ENCODE data around the gene QRICH1. TPM values are rescaled to one million over a fixed set of nuclear protein-coding genes. Genes with fewer than 3 reads are reported as not detected.

The QRICH1 gene
- total RNA-seq, 1 experiment from 2014 or later = 151 TPM

DNA sequence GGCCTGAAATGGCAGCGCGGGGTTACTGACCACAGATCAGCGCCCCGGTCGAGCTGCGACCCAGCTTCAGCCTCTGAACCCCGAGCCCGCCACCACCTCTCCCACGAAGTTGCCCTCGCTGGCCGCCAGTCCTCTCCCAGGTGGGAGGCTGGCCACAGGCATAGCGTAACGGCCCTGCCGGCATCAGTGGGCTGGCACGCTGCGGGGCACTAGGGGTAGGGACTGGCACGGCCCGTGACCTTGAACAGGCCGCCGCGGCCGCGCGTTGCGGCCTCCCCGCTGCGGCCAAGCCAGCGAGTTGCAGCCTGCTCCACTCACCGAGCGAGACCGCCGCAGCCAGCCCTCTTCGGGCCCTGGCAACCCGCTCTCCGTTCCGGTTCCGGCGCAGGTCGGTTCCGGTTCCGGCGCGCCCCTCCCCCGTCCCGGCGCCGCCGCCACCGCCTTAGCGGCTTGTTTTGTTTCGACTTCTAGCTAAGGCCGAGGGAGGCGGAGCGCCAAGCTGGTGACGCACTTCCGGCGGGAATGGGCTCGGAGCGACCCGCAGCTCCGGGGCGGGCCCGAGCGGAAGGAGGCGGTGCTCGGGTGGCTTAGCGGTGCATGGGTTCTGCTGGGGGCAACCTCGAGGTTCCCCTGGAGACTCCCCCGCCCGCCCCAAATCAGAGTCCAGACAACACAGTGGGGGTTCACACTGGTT is 26.7 kb upstream of the QRICH1 start, which contains the start of gene USP19:
Gene USP19, minus strand, starts transcription at position 386 of the 694 bp plus-strand sequence. CDS start 1,678 bp downstream, outside the sequence.
- H3K18ac ChIP-seq (ENCODE audit: insufficient read length, low read depth, low read length) = peak within 1 kb of the TSS; percentile 59
- H3K9ac ChIP-seq (ENCODE audit: extremely low read depth, insufficient read length, low read length) = peak within 1 kb of the TSS; percentile 80
- H4K5ac ChIP-seq (ENCODE audit: insufficient read length, low read depth, low read length) = no peak within 1 kb of the TSS
- H3K9me3 ChIP-seq (ENCODE audit: control insufficient read depth, low read depth, low read length) = no peaks in the 10 kb centered on the region
- H3K27ac ChIP-seq (ENCODE audit: insufficient read length, low read depth, low read length) = peak within 1 kb of the TSS; percentile 4
- H4K8ac ChIP-seq (replicated peaks; ENCODE audit: insufficient read length, low read depth, low read length) = no peak within 1 kb of the TSS
- H3T11ph ChIP-seq (ENCODE audit: low read length) = no peak within 1 kb of the TSS
- H2BK12ac ChIP-seq (ENCODE audit: insufficient read length, low read depth, low read length) = no peak within 1 kb of the TSS
- H3K27ac Mint-ChIP-seq = peak within 1 kb of the TSS; percentile 77 to 94 (median 84)
- H3K23ac ChIP-seq (ENCODE audit: insufficient read length, low read depth, low read length) = no peak within 1 kb of the TSS
- peak within 1 kb of the TSS; percentile 95 for H3K4me2 ChIP-seq (ENCODE audit: insufficient read depth, insufficient read length, low read length)
- H2AFZ ChIP-seq (ENCODE audit: low read length) = no peak within 1 kb of the TSS
- H3K56ac ChIP-seq (ENCODE audit: insufficient read length, low read depth, low read length) = no peak within 1 kb of the TSS
- peaks cover 18 to 57% (median 45%) of the 10 kb centered on the region in 3 experiments for H3K36me3 Mint-ChIP-seq (ENCODE audit: insufficient read depth in 1 of 3, low read depth in 3 of 3)
- no peak within 1 kb of the TSS for H3K4ac ChIP-seq (ENCODE audit: low read depth, low read length)
- no peak within 1 kb of the TSS for H4K91ac ChIP-seq (ENCODE audit: insufficient read length, low read depth, low read length)
- H3K79me1 ChIP-seq (ENCODE audit: insufficient read depth, low read depth, low read length, poor library complexity, severe bottlenecking) = peaks cover 4% of the 10 kb centered on the region
- H2BK20ac ChIP-seq (ENCODE audit: low read depth, low read length, poor library complexity, severe bottlenecking) = no peak within 1 kb of the TSS
- peaks cover 5% of the 10 kb centered on the region for H3K23me2 ChIP-seq (ENCODE audit: insufficient read length, low read depth, low read length, poor library complexity, severe bottlenecking)
- H3K79me2 ChIP-seq (ENCODE audit: insufficient read depth, low read length) = no peaks in the 10 kb centered on the region; the same call in 1 of the 2 replicates
- peaks cover 4% of the 10 kb centered on the region in 2 experiments; a peak in 3 of 4 replicates for H3K4me1 Mint-ChIP-seq
- H3K27me3 Mint-ChIP-seq (ENCODE audit: low read depth) = no peaks in the 10 kb centered on the region; the same call in 1 of the 2 replicates
- no peak within 1 kb of the TSS for H2BK5ac ChIP-seq (ENCODE audit: insufficient read length, low read length)
- H4K20me1 ChIP-seq (ENCODE audit: control insufficient read depth, insufficient read depth, insufficient read length) = peaks cover 2% of the 10 kb centered on the region
- H3K9me3 Mint-ChIP-seq = no peaks in the 10 kb centered on the region
- H2AK5ac ChIP-seq (ENCODE audit: insufficient read length, low read length) = no peak within 1 kb of the TSS
- no peak within 1 kb of the TSS; the same call in 1 of the 2 replicates for H2BK15ac ChIP-seq (ENCODE audit: low read depth, low read length)
- H3K4me3 Mint-ChIP-seq = peak within 1 kb of the TSS; percentile 81 to 91
- TF ChIP-seq CTCF (conservative IDR thresholded peaks at IDR 0.05) = no peak
- no peak within 1 kb of the TSS for H2BK120ac ChIP-seq (ENCODE audit: low read depth, low read length, poor library complexity, severe bottlenecking)
- WGBS (ENCODE audit: extremely low coverage, insufficient read length, low lambda C conversion rate) = no CpG with 5 or more reads among the region's 70 CpGs
- H3K27me3 ChIP-seq (ENCODE audit: insufficient read depth, low read length) = no peaks in the 10 kb centered on the region
- 0 out of 2 replicates have a peak, but pooled peaks cover 2% of the 10 kb centered on the region for H3K4me1 ChIP-seq (ENCODE audit: insufficient read depth, low read length)
- DNase-seq = peak; percentile 96
- peak within 1 kb of the TSS; percentile 80 for H3K14ac ChIP-seq (ENCODE audit: insufficient read depth, low read length)
